Brain microvascular endothelial cell (primary cell): ENCODE data around the gene PRKAR1B.

ENCODE experiments used
- DNase-seq: peaks from one replicate; pipeline ENCODE4 v3.0.0-alpha.2; 2020
- H3K27ac ChIP-seq: fragments of 250-450 bp; sonication (Bioruptor Pico); 2 replicates; pipeline ENCODE4 v1.5.1; 2020; ENCODE audit warnings: mild to moderate bottlenecking, moderate library complexity
- H3K27me3 ChIP-seq: fragments of 250-450 bp; sonication (Bioruptor Pico); replicated peaks from 2 replicates; pipeline ENCODE4 v1.5.1; 2020; ENCODE audit warnings: mild to moderate bottlenecking
- H3K36me3 ChIP-seq: fragments of 250-450 bp; sonication (Bioruptor Pico); replicated peaks from 2 replicates; pipeline ENCODE4 v1.5.1; 2020; ENCODE audit warnings: mild to moderate bottlenecking
- H3K4me3 ChIP-seq: 2 replicates; pipeline ENCODE4 v1.5.1; 2011; ENCODE audit warnings: low read depth, mild to moderate bottlenecking, control low read depth, low read length, moderate library complexity
- in situ Hi-C: cut with HindIII; loops from 2 replicates; pipeline ENCODE4 v1.10.0; 2017; ENCODE audit warnings: low sequenced_read_pairs, low pct_ligation_motif_present
- TF ChIP-seq, protein P1 (sequence below): IDR thresholded peaks from 2 replicates; pipeline ENCODE4 v1.5.1; 2011; ENCODE audit warnings: low read depth, mild to moderate bottlenecking, moderate library complexity, low read length, control low read depth, inconsistent platforms; ENCODE audit errors: missing control alignments

Gene PRKAR1B

GRCh38 chr7:578386-578785 is 148.7 kb downstream of the PRKAR1B start:
- no peak for DNase-seq
- Histone ChIP-seq H3K4me3 (no peak overlapping the region), H3K36me3 (no peaks in the 10 kb centered on the region), H3K27ac (no peak overlapping the region), H3K27me3 (no peaks in the 10 kb centered on the region)
- TF ChIP-seq, protein P1, sequence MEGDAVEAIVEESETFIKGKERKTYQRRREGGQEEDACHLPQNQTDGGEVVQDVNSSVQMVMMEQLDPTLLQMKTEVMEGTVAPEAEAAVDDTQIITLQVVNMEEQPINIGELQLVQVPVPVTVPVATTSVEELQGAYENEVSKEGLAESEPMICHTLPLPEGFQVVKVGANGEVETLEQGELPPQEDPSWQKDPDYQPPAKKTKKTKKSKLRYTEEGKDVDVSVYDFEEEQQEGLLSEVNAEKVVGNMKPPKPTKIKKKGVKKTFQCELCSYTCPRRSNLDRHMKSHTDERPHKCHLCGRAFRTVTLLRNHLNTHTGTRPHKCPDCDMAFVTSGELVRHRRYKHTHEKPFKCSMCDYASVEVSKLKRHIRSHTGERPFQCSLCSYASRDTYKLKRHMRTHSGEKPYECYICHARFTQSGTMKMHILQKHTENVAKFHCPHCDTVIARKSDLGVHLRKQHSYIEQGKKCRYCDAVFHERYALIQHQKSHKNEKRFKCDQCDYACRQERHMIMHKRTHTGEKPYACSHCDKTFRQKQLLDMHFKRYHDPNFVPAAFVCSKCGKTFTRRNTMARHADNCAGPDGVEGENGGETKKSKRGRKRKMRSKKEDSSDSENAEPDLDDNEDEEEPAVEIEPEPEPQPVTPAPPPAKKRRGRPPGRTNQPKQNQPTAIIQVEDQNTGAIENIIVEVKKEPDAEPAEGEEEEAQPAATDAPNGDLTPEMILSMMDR, result no peak
- in situ Hi-C loops, result no loop called here

DNA sequence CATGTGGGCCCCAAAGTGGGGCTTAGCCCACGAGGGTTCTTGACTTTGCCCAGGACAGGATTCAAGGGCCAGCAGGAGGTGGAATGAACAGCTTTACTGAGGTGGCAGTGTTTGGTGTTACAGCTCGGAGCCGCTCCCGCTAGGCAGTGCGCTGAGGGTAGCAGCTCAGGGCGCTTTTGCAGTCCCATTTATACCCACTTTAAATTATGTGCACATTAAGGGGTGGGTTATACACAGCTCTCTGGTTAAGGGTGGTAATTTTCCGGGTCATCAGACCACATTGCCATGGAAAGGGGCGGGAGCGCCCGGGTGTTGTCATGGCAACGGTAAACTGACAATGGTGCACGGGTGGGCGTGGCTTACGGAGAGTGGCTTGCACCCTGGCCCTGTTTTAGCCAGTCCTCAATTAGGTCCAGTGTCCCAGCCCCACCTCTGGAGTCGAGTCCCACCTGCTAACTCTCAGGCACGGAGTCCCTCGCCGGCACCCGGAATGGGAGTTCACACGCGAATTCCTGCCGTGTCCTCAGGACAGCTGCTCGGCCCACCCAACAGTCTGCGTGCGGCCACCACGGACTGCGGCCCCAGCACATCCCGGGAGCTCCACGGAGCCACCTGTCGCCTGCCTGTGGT is 149.2 kb downstream of the PRKAR1B start:
- TF ChIP-seq, protein P1, result no peak
- no peak overlapping the region for H3K27ac ChIP-seq
- no peaks in the 10 kb centered on the region for H3K36me3 ChIP-seq
- H3K27me3 ChIP-seq, result no peaks in the 10 kb centered on the region
- in situ Hi-C loops, result no loop called here
- no peak overlapping the region for H3K4me3 ChIP-seq
- no peak for DNase-seq

DNA sequence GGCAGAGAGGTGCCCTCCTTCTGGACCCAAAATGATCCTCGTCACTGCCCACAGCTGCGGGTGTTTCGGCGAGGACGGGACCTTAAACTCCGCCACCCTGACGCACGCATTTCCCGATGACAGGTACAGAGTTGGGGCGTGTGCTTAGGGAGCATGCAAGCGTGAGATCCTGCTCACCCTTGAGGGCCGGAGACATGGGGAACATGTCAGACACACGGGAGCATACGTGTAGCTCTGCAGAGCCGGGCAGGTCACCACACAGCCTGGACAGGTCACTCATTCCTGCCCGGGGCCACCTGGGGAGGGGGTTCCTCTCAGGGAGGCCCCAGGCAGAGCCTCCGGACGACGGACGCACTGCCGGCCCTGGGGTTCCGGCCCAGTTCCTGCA is 149.8 kb downstream of the PRKAR1B start:
- no peak overlapping the region for H3K27ac ChIP-seq
- H3K4me3 ChIP-seq, result no peak overlapping the region
- no peaks in the 10 kb centered on the region for H3K36me3 ChIP-seq
- DNase-seq, result no peak
- H3K27me3 ChIP-seq, result no peaks in the 10 kb centered on the region
- in situ Hi-C loops, result no loop called here
- TF ChIP-seq, protein P1, result no peak

GRCh38 chr7:576524-577277 is 150.4 kb downstream of the PRKAR1B start:
- TF ChIP-seq, protein P1, result no peak
- in situ Hi-C loops, result no loop called here
- no peak for DNase-seq
- Histone ChIP-seq H3K36me3 (no peaks in the 10 kb centered on the region), H3K27ac (no peak overlapping the region), H3K4me3 (no peak overlapping the region), H3K27me3 (no peaks in the 10 kb centered on the region)

DNA sequence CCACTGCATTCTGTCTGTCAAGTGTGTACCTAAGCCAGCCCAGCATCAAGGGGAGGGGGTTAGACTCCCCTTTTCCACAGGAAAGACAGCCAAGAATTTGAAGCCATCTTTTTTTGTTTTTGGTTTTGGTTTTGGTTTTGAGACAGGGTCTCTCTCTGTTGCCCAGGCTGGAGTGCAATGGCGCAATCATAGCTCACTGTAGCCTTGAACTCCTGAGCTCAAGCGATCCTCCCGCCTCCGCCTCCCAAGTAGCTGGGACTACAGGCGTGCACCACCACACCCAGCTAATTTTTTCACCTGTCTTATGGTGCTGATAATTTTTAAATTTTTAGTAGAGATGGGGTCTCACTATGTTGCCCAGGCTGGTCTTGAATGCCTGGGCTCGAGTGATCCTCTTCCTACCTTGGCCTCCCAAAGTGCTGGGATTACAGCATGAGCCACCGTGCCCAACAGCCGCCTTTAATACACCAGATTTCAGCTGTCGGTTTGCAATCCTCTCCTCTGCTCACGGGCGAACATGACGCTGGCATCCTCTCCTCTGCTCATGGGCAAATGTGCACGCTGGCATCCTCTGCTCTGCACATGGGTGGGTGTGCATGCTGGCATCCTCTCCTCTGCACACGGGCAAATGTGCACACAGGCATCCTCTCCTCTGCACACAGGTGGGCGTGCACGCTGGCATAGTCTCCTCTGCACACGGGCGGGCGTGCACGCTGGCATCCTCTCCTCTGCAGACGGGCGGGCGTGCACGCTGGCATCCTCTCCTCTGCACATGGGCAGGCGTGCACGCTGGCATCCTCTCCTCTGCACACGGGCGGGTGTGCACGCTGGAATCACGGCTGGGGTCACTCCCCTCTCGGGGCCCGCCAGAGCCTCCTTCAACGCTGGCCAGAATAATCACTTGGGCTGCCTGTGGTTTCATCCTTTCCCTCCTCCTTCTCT is 151.4 kb downstream of the PRKAR1B start:
- H3K27ac ChIP-seq, result no peak overlapping the region
- DNase-seq, result no peak
- H3K4me3 ChIP-seq, result no peak overlapping the region
- no peaks in the 10 kb centered on the region for H3K36me3 ChIP-seq
- in situ Hi-C loops, result no loop called here
- no peaks in the 10 kb centered on the region for H3K27me3 ChIP-seq
- TF ChIP-seq, protein P1, result no peak
